Osteocyte (in vitro differentiated cells): ENCODE measurements around the gene DEPDC5. TPM values are rescaled to one million over a fixed set of nuclear protein-coding genes. Genes with fewer than 3 reads are reported as not detected.
"Not testable (repeated sequence)": the region's sequence is repeated elsewhere in the genome, so short reads cannot be mapped to it uniquely, and the experiment has no call there.

Source experiments
- DNase-seq: peaks from one replicate; pipeline ENCODE4 v3.0.0; 2021; ENCODE audit warnings: mixed read lengths; ENCODE audit not compliant: unreplicated experiment; ENCODE audit errors: extremely low spot score
- H3K27ac Mint-ChIP-seq: one replicate; pipeline ENCODE4 v1.8.0; 2021; ENCODE audit warnings: mild to moderate bottlenecking, mixed read lengths; ENCODE audit not compliant: unreplicated experiment
- H3K27me3 Mint-ChIP-seq: one replicate; pipeline ENCODE4 v1.8.0; 2021; ENCODE audit warnings: mixed read lengths; ENCODE audit not compliant: unreplicated experiment
- H3K36me3 Mint-ChIP-seq: one replicate; pipeline ENCODE4 v1.8.0; 2021; ENCODE audit warnings: mixed read lengths; ENCODE audit not compliant: unreplicated experiment
- H3K4me1 Mint-ChIP-seq: one replicate; pipeline ENCODE4 v1.8.0; 2021; ENCODE audit warnings: mixed read lengths; ENCODE audit not compliant: unreplicated experiment
- H3K4me3 Mint-ChIP-seq: one replicate; pipeline ENCODE4 v1.8.0; 2021; ENCODE audit warnings: mild to moderate bottlenecking, moderate library complexity, mixed read lengths; ENCODE audit not compliant: unreplicated experiment
- H3K9me3 Mint-ChIP-seq: one replicate; pipeline ENCODE4 v1.8.0; 2021; ENCODE audit warnings: mixed read lengths; ENCODE audit not compliant: unreplicated experiment
- total RNA-seq: library from RNA; stranded (reverse); gene quantifications from 2 replicates; pipeline ENCODE4 v1.2.1, GENCODE V29; 2021
- TF ChIP-seq, protein P1 (sequence below): fragments of 200-600 bp; sonication (generic); IDR thresholded peaks from 2 replicates; pipeline ENCODE4 v1.5.0; 2021; ENCODE audit warnings: antibody characterized with exemption, mild to moderate bottlenecking, moderate library complexity

Gene DEPDC5
- total RNA-seq, 1 donor from 2014 or later = 30.7 TPM

DNA sequence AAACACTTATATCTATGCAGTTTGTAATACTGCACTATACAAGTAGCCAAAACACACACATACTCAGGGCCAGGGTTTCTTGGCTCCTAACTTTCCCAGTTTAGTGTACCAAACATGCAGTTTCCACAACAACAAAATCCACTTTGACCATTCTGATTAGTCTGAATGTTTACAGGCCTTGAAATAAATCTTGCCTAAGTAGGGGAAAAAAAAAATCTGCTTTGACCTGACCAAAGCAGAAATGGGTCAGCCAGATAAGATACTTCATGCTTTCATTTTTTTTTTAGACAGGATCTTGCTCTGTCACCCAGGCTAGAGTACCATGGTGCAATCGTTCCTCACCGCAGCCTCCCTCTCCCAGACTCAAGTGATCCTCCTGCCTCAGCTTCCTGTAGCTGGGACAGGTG is 14.0 kb upstream of the DEPDC5 start:
- peaks cover 5% of the 10 kb centered on the region for H3K4me1 Mint-ChIP-seq
- H3K4me3 Mint-ChIP-seq = no peak overlapping the region
- no peaks in the 10 kb centered on the region for H3K27me3 Mint-ChIP-seq
- H3K36me3 Mint-ChIP-seq = peaks cover 11% of the 10 kb centered on the region
- no peaks in the 10 kb centered on the region for H3K9me3 Mint-ChIP-seq
- H3K27ac Mint-ChIP-seq = no peak overlapping the region
- TF ChIP-seq, protein P1, sequence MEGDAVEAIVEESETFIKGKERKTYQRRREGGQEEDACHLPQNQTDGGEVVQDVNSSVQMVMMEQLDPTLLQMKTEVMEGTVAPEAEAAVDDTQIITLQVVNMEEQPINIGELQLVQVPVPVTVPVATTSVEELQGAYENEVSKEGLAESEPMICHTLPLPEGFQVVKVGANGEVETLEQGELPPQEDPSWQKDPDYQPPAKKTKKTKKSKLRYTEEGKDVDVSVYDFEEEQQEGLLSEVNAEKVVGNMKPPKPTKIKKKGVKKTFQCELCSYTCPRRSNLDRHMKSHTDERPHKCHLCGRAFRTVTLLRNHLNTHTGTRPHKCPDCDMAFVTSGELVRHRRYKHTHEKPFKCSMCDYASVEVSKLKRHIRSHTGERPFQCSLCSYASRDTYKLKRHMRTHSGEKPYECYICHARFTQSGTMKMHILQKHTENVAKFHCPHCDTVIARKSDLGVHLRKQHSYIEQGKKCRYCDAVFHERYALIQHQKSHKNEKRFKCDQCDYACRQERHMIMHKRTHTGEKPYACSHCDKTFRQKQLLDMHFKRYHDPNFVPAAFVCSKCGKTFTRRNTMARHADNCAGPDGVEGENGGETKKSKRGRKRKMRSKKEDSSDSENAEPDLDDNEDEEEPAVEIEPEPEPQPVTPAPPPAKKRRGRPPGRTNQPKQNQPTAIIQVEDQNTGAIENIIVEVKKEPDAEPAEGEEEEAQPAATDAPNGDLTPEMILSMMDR = no peak
- DNase-seq = no peak

DNA sequence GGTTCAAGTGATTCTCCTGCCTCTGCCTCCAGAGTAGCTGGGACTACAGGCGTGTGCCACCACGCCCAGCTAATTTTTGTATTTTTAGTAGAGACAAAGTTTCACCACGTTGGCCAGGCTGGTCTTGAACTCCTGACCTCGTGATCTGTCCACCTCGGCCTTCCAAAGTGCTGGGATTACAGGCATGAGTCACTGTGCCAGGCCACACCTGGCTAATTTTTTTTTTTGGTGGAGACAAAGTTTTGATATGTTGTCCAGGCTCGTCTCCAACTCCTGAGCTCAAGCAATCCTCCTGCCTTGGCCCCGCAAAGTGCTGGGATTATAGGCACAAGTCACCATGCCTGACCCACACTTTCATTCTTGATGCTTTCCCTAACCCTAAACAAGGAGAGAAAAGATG is 13.5 kb upstream of the DEPDC5 start:
- not testable (repeated sequence) for H3K9me3 Mint-ChIP-seq, DNase-seq, H3K27ac Mint-ChIP-seq, H3K36me3 Mint-ChIP-seq, H3K4me1 Mint-ChIP-seq, H3K4me3 Mint-ChIP-seq, H3K27me3 Mint-ChIP-seq

DNA sequence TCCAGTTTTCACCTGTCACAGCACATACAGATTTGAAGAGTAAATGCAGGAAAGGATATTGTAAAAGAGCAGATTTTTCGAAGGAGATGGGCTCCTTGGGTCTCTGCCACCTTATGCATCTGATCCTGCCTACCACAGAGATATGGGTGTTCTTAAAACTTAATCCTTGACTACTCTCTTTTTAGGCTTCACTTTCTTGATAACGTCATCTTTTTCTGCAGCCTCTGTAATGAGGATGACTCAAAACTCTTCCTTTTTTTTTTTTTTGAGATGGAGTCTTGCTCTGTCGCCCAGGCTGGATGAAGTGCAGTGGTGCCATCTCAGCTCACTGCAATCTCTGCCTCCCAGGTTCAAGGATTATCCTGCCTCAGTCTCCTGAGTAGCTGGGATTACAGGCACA is 11.7 kb upstream of the DEPDC5 start:
- DNase-seq = no peak
- Mint-ChIP-seq H3K36me3 (peaks cover 12% of the 10 kb centered on the region), H3K27ac (no peak overlapping the region), H3K4me1 (peaks cover 10% of the 10 kb centered on the region), H3K9me3 (no peaks in the 10 kb centered on the region), H3K27me3 (no peaks in the 10 kb centered on the region), H3K4me3 (no peak overlapping the region)
- TF ChIP-seq, protein P1 = no peak

DNA sequence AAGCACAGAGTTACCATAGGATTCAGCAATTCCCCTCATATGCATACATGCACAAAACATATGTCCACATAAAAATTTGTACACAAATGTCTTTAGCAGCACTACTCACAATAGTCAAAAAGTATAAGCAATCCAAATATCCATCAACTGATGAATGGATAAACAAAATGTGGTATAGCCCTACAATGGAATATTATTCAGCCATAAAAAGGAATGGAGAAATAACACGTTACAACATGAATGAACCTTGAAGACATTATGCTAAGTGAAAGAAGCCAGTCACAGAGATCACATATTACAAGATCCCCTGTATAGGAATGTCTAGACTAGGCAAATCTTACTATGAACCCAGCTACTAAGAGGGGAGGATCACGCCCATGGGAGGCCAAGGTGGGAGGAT is 11.1 kb upstream of the DEPDC5 start:
- H3K27ac Mint-ChIP-seq = no peak overlapping the region
- no peak overlapping the region for H3K4me3 Mint-ChIP-seq
- no peak for DNase-seq
- TF ChIP-seq, protein P1 = no peak
- no peaks in the 10 kb centered on the region for H3K27me3 Mint-ChIP-seq
- H3K9me3 Mint-ChIP-seq = no peaks in the 10 kb centered on the region
- peaks cover 14% of the 10 kb centered on the region for H3K36me3 Mint-ChIP-seq
- H3K4me1 Mint-ChIP-seq = peaks cover 16% of the 10 kb centered on the region

DNA sequence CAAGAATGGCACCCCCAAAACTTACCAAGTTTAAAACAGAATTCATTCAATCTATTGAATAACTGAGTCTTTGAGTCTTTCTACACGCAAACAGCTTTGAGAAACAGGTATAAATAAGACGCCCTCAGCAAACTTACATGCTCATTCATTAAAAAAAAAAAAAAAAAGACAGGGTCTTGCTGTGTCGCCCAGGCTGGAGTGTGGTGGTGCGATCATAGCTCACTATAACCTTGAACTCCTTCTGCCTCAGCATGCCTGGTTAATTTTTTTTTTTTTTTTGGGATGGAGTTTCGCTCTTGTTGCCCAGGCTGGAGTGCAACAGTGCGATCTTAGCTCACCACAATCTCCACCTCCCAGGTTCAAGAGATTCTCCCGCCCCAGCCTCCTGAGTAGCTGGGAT is 9.9 kb upstream of the DEPDC5 start:
- Mint-ChIP-seq H3K9me3 (no peaks in the 10 kb centered on the region), H3K4me3 (no peak overlapping the region), H3K27me3 (no peaks in the 10 kb centered on the region), H3K27ac (no peak overlapping the region), H3K4me1 (peaks cover 28% of the 10 kb centered on the region), H3K36me3 (peaks cover 8% of the 10 kb centered on the region)
- TF ChIP-seq, protein P1 = no peak
- no peak for DNase-seq

DNA sequence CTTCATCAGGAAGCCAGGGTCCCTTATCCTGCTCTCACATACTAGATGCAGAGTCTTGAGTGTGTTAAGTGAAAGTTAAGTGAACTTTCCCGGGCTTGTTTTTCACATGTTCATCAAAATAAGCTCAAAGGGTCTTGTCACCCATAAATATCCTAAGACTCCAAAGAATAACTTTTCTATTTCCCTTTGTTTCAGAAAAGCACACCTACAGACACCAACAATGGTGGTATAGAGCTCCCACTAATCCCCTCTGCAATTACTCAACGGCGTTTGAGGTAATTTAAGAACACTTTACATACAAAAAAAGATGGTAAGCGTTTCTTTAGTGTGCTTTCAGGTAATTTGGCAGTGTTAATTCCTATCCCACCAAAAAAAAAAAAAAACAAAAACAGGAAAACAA is 6.4 kb upstream of the DEPDC5 start:
- TF ChIP-seq, protein P1 = no peak
- DNase-seq = no peak
- H3K27me3 Mint-ChIP-seq = no peaks in the 10 kb centered on the region
- peaks cover 8% of the 10 kb centered on the region for H3K36me3 Mint-ChIP-seq
- peaks cover 40% of the 10 kb centered on the region for H3K4me1 Mint-ChIP-seq
- H3K9me3 Mint-ChIP-seq = no peaks in the 10 kb centered on the region
- peak overlapping the region; percentile 15 for H3K27ac Mint-ChIP-seq
- H3K4me3 Mint-ChIP-seq = no peak overlapping the region
